GM19193 (cell line): ENCODE results near the gene ARHGAP8.

Experiments
- POLR2A ChIP-seq: IDR thresholded peaks from 4 replicates; pipeline ENCODE4 v1.6.1; 2011; ENCODE audit not compliant: insufficient read depth, insufficient read length; ENCODE audit errors: extremely low read depth

ARHGAP8 gene

DNA sequence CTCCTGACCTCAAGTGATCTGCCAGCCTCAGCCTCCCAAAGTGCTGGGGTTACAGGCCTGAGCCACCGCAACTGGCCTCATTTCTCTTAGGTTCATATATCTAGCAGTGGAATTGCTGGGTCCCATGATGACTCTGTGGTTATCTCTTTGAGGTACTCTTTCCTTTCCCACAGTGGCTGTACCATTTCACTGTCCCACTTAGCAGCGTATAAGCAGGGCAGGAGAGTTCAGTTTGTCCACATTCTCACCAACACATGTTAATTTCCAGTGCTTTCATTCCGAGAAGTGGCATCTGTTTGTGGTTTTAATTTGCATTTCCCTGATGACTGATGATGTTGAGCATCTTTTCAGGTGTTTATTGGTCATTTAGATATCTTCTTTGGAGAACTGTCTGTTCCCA lies 34.0 kb upstream of the ARHGAP8 start:
- no peak for TF ChIP-seq POLR2A

DNA sequence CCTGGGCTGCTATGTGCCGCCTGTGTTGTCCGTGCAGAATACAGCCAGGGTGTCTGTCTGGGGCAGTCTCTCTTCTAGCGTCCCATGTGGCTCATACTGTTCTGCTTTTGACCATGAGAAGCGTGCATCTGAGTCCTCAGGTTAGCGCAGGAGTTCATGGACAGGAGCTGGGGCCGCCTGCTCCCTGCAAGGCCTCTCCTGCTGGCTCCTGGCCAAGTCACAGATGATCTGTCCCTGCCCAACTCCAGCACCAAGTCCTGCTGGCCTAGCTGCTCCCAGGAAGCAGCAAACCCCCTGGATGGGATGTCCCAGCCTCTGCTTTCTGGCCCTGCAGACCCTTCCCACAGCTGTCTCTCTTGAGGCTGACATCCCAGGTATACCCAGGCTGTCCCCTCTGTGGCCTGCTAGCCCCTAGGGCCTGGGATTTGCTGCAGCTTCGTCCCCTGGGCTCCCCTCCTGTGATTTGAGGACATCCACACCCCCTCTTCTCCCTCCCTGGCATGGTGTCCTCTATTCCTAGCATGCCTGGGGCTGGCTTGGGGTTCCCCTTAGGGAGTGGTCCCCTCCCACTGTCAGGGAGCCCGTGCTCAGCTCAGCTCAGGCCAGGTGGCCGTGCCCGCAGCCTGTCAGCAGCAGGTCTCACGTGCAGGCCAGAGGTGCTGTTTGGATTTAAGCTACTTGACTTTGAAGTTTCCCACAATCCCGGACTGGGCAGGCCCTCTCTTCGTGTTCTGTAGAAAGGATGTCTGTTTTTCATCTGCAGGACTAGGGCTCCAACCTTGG lies 32.6 kb upstream of the ARHGAP8 start:
- TF ChIP-seq POLR2A: no peak

DNA sequence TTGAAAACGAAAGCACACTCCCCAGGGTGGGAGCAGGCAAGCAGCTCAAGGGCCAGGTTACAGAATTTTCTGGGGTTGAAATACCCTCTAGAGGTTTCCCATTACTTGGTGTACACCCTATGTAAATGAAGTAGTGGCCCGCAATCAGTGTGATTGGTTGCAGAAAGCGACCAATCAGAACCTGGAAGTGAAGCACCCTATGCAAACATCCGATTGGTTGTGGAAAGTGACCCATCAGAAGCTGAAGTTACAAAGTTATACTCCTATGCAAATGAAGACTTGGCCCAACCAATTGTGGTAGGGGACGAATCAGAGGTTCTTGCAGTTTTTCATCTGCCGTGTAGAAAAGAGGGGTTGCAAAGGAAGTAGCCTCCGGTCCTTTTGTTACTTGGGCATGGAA lies 31.2 kb upstream of the ARHGAP8 start:
- no peak for TF ChIP-seq POLR2A

DNA sequence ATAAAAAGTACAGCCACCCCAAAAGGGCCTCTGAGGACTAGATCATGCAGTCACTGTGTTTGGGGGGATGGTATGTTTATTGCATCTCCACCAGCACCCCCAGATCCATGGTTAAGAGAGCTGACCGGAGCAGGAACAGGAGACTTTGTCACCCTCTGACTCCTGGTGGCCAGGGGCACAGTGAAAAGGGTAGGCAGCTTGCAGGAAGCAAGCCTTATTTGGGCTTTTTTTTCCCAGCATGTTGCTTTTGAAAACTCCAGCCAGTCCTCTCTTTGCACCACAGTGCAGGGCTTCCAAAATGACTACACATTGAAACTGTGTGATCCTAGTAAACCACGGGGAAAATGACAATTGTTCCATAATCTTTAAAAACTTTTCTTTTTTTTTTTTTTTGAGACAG lies 29.8 kb upstream of the ARHGAP8 start:
- TF ChIP-seq POLR2A: no peak

DNA sequence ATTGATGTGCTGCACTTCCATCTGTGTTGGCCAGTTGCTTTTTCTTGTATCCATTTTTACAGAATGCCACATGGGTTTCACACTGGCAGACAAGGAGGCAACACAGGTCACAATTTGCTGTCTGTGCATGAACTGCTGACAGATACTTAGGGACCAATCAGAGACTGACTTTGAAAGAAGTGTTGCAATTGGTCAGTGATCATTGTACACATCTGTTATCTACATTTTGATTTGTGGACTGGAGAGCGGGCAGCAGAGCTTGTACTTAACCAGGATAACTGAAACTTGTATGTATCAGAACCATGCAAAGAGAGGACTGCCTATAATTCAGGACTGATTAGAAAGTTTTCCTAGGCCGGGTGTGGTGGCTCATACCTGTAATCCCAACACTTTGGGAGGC lies 28.6 kb upstream of the ARHGAP8 start:
- TF ChIP-seq POLR2A: no peak

DNA sequence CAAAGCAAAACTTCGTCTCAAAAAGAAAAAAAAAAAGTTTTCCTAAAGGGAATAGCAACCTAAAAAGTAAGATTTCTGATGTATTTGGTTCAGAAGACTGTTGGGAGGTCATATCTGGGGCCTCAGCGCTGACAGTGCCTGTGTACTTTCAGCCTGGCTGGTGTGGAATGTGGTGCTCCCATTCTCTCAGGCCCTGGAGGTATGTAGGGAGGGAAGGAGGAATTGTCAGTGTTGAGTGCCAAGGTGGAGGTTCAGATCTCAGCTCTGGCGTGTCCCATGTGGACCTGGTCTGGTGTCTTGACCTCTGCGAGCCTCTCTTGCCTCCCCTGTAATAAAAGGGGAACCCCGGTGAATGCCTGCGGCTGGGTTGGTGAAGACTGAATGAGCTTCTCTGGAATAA lies 28.0 kb upstream of the ARHGAP8 start:
- TF ChIP-seq POLR2A: no peak

DNA sequence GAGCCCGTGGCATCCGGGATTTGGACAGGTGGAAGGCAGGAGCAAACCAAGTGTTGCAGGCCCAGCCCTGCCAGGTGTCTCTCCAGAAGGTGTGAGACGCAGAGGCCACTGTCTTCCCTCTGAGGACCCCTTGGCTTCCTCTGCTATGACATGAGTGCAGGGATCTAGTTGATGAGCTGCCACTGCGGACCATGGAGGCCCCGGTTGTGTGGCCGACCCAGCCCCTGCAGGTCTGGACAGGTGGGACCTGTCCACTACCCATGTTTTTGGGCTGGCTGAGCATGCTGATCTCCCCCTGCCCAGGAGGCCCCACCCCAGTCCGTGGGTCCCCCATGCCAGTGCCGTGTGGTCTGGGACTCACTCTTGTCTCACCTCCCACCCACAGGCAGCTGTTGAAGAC lies 27.5 kb upstream of the ARHGAP8 start:
- TF ChIP-seq POLR2A: no peak

DNA sequence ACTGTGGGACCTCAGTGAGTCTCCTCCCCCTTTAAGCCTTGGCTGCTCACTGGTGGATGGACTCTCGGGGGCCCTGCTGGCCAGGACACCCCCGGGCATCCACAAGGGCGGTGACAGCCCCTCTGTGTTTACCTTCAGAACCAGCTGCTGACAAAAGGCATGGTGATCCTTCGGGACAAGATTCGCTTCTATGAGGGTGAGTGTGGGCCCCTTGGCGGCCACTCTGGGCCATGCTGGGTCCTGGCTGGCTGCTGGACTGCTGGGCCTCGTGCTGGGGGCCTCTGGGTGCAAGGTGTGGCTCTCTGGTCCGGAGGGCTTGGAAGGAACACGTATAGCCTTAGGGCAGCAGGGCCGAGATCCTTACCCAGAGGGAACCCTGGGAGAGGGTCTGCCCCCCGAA lies 25.9 kb upstream of the ARHGAP8 start:
- no peak for TF ChIP-seq POLR2A

DNA sequence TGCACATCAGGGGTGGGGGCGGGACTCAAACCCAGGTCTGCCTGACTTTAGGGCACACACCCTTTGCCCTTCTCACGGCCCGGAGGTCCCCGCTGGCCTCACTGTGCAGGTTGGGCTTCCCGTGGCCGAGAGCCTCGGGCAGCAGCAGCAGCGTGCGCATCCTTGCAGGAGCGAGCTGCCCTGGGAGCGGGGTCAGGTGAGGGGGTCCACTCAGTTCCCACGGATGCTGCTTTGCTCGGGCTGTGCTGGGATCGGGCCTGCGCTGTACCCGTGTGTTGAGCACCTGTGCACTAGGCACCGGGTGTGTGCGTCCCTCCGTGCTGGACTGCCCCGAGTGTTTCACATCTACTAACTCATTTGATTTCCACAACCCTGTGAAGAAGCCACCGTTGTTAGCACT lies 25.2 kb upstream of the ARHGAP8 start:
- TF ChIP-seq POLR2A: no peak

DNA sequence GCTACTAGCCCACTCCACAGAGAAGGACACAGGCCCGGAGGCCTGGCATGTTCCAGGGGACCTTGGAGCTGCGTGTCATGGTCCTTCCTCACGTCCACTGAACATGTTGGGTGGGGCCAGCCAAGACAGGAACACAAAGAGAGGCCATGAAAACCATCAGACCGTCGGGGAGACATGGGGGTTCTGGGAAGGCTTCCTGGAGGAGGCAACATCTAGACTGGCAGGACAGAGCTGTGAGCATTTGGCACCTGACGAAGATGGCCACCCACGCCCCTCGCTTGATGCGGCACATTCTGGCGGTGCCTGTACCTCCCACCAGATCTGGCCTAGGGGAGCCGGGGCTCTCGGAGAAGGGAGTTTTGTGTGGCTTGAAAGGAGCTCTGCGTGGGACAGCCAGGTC lies 24.7 kb upstream of the ARHGAP8 start:
- TF ChIP-seq POLR2A: no peak

DNA sequence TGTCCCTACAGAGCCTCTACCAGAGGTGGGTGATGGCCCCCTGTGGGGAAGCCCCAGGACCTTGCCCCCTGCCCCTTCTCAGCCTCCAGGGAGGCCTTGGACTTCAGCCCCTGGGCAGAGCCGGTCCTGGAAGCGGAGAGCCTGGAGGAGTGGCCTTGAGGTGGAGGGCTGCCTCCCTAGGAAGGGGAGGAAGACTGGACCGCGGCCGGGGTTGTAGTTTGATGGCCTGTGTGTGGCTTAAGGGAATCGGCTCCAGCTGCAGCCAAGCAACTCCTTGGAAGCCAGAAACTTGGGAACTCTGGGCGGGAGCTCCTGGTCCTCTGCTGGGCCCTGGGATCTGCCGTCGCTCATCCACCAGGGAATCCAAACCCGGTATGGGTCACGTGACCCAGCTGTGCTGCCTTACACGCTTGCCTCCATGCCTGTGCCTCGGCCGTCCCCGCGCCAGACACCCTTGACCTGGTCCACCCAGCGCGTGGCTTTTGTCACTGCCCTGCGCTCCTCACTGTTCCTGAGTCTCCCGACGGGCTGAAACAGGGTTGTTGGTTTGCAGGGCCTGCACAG lies 23.5 kb upstream of the ARHGAP8 start:
- TF ChIP-seq POLR2A: no peak

DNA sequence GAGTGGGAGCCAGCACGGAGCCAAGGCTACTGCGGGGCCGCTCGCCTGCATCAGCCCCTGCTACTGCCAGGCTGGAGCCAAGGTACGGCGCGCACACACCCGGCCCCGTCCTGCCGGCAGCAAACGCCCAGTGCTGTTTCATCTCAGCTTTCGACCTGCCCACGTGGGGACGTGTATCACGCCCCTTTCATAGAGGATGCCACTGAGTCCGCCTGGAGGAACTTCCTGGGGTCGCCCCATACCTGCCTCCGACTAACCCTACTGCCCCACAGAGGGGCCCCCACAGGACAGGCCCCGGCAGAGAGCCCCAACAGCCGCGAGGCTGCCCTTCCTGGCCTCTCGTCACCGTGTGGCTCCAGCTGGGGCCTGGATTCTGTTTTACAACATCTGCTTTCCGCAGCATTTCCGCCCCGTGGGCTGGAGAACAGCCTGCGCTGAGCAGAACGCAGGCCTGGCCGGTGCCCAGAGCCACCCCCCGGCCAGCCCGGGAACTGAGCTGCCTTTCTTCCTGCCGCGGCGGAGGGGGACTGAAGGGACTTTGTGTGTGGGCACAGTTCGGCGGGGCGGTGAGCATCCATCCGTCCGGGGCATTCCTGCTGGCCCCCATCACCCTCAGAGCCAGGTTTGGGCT lies 22.9 kb upstream of the ARHGAP8 start:
- no peak for TF ChIP-seq POLR2A

DNA sequence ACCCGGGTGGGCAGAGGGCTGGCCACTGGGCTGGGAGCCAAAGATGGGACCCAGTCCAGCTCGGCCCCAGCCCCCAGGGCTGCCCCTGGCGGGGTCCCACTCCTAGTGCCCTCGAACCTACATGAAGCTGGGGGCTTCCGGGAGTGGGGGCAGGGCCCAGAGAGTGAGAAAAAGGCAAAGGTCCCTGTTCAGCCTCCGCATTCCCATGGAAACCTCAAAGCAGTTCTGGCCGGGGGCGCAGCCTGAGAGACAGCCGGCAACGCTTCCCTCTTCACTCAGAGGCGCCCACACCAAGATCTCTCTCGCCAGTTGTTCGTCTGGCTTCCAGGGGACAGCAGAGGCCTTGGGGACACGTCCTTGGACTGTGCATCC lies 22.4 kb upstream of the ARHGAP8 start:
- TF ChIP-seq POLR2A: no peak

DNA sequence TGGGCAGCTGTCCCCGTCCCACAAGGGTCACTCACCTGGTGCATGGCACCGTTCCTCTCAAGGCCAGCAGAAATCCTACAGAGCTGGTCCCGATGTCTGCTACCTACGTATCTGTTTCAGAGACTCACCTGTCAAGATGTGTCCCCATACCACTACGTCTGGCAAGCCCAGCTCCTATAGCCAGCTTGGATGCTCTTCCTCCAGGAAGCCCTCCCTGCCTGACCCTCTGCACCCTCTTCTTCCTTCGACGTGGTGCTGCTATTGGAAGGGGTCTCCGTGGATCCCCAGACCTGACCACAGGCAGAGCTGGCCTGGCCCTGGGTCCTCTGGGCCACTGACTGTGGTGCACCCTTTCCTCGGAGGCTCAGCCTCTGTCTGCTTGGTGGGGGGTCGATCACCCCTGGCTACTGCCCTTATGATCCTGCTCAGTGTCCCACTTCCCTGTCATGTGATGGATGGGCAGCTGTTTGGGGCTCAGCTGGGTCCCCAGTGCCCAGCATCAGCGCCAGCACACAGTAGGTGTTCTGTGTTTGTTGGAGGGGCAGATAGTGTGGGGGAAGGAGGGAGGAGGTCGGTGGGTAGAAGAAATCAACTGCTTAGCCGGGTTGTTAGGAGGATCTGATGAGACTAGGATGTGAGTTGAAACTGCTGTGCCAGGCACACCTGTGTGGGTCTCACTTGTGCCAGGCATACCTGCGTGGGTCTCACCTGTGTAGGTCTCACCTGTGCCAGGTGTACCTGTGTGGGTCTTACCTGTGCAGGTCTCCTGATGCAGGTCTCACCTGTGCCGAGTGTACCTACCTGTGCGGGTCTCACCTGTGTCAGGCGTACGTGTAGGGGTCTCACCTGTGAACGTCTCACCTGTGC lies 21.7 kb upstream of the ARHGAP8 start:
- TF ChIP-seq POLR2A: no peak

DNA sequence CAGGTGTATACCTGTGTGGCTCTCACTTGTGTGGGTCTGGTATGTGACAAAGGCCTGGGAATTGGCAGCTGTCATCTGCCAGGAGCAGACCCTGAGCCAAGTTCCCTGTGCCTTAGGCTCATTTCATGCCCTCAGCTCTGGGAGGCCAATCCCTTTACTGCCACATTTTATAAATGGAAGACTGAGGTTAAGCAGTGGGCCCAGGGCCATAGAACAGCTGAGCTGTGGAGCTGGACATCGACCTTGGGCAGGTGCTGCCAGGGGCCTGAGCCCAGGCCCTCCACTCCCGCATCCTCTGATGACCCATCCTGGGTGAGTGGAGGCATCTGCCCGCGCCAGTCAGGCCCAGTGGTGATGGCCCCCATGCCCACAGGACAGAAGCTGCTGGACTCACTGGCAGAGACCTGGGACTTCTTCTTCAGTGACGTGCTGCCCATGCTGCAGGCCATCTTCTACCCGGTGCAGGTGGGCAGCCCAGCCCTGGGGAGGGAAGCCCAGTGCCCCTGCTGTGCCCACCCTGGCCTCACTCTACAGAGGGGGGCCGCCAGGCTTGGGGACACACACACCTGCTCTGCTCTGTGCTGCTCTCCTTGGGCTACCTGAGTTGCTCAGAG lies 20.9 kb upstream of the ARHGAP8 start:
- no peak for TF ChIP-seq POLR2A
